Tibial nerve (tissue), 4 donors: ENCODE measurements around the gene PFN1. TPM values are rescaled to one million over a fixed set of nuclear protein-coding genes. Genes with fewer than 3 reads are reported as not detected.

ENCODE experiments used
- DNase-seq, 2 donors: peaks; one replicate each; pipeline ENCODE4 v3.0.0-alpha.2; 2019; ENCODE audit warnings: low spot score in 2 of 2
- H3K27ac ChIP-seq, 4 donors: fragments of 200-600 bp; sonication (generic) in 3 of 4; one replicate each; pipeline ENCODE4 v1.5.1; 2017 to 2019; ENCODE audit warnings: mild to moderate bottlenecking in 1 of 4
- H3K27me3 ChIP-seq, 2 donors: fragments of 200-600 bp; sonication (generic) in 1 of 2; one replicate each; pipeline versions ENCODE4 v1.5.1 to v1.6.0; 2017 to 2019
- H3K36me3 ChIP-seq, 3 donors: fragments of 200-600 bp; sonication (generic); one replicate each; pipeline ENCODE4 v1.5.1; 2018 to 2019
- H3K4me1 ChIP-seq, 4 donors: fragments of 200-600 bp; sonication (generic) in 3 of 4; one replicate each; pipeline ENCODE4 v1.5.1; 2017 to 2019
- H3K4me3 ChIP-seq, 4 donors: fragments of 200-600 bp; sonication (generic) in 3 of 4; one replicate each; pipeline ENCODE4 v1.5.1; 2017 to 2019; ENCODE audit warnings: mild to moderate bottlenecking in 1 of 4, moderate library complexity in 1 of 4
- H3K9me3 ChIP-seq, 4 donors: fragments of 200-600 bp; sonication (generic) in 3 of 4; one replicate each; pipeline ENCODE4 v1.5.1; 2017 to 2019
- CTCF ChIP-seq, 5 experiments: fragments of 200-600 bp in 3 of 5; fragments of 450-650 bp in 2 of 5; sonication (generic) in 3 of 5; IDR thresholded peaks; one replicate each; pipeline ENCODE4 v1.5.1; 2016 to 2019; ENCODE audit warnings: antibody characterized with exemption in 5 of 5, mild to moderate bottlenecking in 3 of 5, moderate library complexity in 2 of 5
- EP300 ChIP-seq, 2 donors: sonication (generic); formaldehyde crosslinking; IDR thresholded peaks; one replicate each; pipeline ENCODE4 v1.6.1; 2017; ENCODE audit warnings: antibody characterized with exemption in 2 of 2, mild to moderate bottlenecking in 1 of 2
- POLR2A ChIP-seq, 2 donors: fragments of 450-650 bp; IDR thresholded peaks; one replicate each; pipeline ENCODE4 v1.6.1; 2017; ENCODE audit warnings: antibody characterized with exemption in 2 of 2, mild to moderate bottlenecking in 2 of 2, moderate library complexity in 2 of 2
- WGBS, 2 donors: methylation state at CpG; one replicate each; pipeline ENCODE4 v1.1.5; 2018; 5-methylcytosine and 5-hydroxymethylcytosine counted together
- total RNA-seq, 4 donors: library from RNA; depleted of rRNA; stranded (reverse); fragments of >200 nt; gene quantifications; one replicate each; pipeline ENCODE4 v1.1.0, GENCODE V29; 2016

PFN1 gene
- total RNA-seq, 4 donors from 2014 or later: 422 to 1,004 (median 483) TPM

GRCh38 chr17:4901648-4902344, 46.5 kb downstream of the PFN1 start:
- H3K27me3 ChIP-seq: peaks cover 0 to 19% of the 10 kb centered on the region in 2 donors
- DNase-seq: peak; percentile 35 to 36
- H3K4me3 ChIP-seq: peak overlapping the region in 2 of 4 donors; percentile 7 to 54
- H3K36me3 ChIP-seq: peaks cover 0 to 9% (median 0%) of the 10 kb centered on the region in 3 donors
- H3K27ac ChIP-seq: peak overlapping the region; percentile 10 to 75 (median 46)
- TF ChIP-seq EP300 (IDR thresholded peaks at IDR 0.05) (peak in 1 of 2 donors; percentile 43), POLR2A (IDR thresholded peaks at IDR 0.05) (peak in 1 of 2 donors; percentile 48), CTCF (IDR thresholded peaks at IDR 0.05) (no peak)
- peaks cover 0 to 53% (median 22%) of the 10 kb centered on the region in 4 donors for H3K4me1 ChIP-seq
- H3K9me3 ChIP-seq: no peaks in the 10 kb centered on the region
- 40 to 61% methylated on average over 14 to 39 of the region's 48 CpGs for WGBS, 2 donors

GRCh38 chr17:4901108-4901647, 47.2 kb downstream of the PFN1 start:
- H3K27ac ChIP-seq: peak overlapping the region in 3 of 4 donors; percentile 11 to 75 (median 64)
- peaks cover 0 to 53% (median 22%) of the 10 kb centered on the region in 4 donors for H3K4me1 ChIP-seq
- H3K4me3 ChIP-seq: peak overlapping the region in 3 of 4 donors; percentile 11 to 54 (median 48)
- peaks cover 0 to 15% (median 0%) of the 10 kb centered on the region in 3 donors for H3K36me3 ChIP-seq
- no peak for TF ChIP-seq POLR2A (IDR thresholded peaks at IDR 0.05)
- WGBS, 2 donors: 64 to 67% methylated on average over 18 to 37 of the region's 37 CpGs
- H3K9me3 ChIP-seq: no peaks in the 10 kb centered on the region
- no peak for DNase-seq
- peaks cover 0 to 19% of the 10 kb centered on the region in 2 donors for H3K27me3 ChIP-seq

- peak overlapping the region in 3 of 4 donors; percentile 11 to 54 (median 48) for H3K4me3 ChIP-seq
- H3K36me3 ChIP-seq: peaks cover 0 to 22% (median 4%) of the 10 kb centered on the region in 3 donors
- peaks cover 0 to 19% of the 10 kb centered on the region in 2 donors for H3K27me3 ChIP-seq
- no peaks in the 10 kb centered on the region for H3K9me3 ChIP-seq
- TF ChIP-seq EP300 (IDR thresholded peaks at IDR 0.05) (peak in 1 of 2 donors; percentile 6), CTCF (IDR thresholded peaks at IDR 0.05) (no peak), POLR2A (IDR thresholded peaks at IDR 0.05) (peak in 1 of 2 donors; percentile 20)
- 35 to 43% methylated on average over 37 to 45 of the region's 65 CpGs for WGBS, 2 donors
- peak overlapping the region in 2 of 4 donors; percentile 64 to 75 for H3K27ac ChIP-seq
- peaks cover 0 to 53% (median 22%) of the 10 kb centered on the region in 4 donors for H3K4me1 ChIP-seq
- DNase-seq: no peak
These were observed 47.9 kb downstream of the PFN1 start for GRCh38 chr17:4900231-4901107.

GRCh38 chr17:4899341-4900230, 48.7 kb downstream of the PFN1 start, which contains the start of gene C17orf107:
TSS of gene C17orf107 (plus strand) at chr17:4899536. CDS start at chr17:4899763, 227 bp downstream.
- peaks cover 0 to 17% of the 10 kb centered on the region in 2 donors for H3K27me3 ChIP-seq
- H3K9me3 ChIP-seq: no peaks in the 10 kb centered on the region
- peak within 1 kb of the TSS; percentile 30 to 54 (median 40) for H3K4me3 ChIP-seq
- peaks cover 0 to 53% (median 22%) of the 10 kb centered on the region in 4 donors for H3K4me1 ChIP-seq
- H3K27ac ChIP-seq: peak within 1 kb of the TSS in 2 of 4 donors; percentile 62 to 75
- TF ChIP-seq CTCF (IDR thresholded peaks at IDR 0.05) (no peak), EP300 (IDR thresholded peaks at IDR 0.05) (peak; percentile 15 to 66), POLR2A (IDR thresholded peaks at IDR 0.05) (peak in 1 of 2 donors; percentile 47)
- H3K36me3 ChIP-seq: peaks cover 0 to 31% (median 12%) of the 10 kb centered on the region in 3 donors
- WGBS, 2 donors: 19 to 29% methylated on average over 19 to 54 of the region's 60 CpGs
- peak; percentile 59 to 79 for DNase-seq
